ENCODE data around the gene PLCB1. TPM values are rescaled to one million over a fixed set of nuclear protein-coding genes. Genes with fewer than 3 reads are reported as not detected.
"Not testable (repeated sequence)": the region's sequence is repeated elsewhere in the genome, so short reads cannot be mapped to it uniquely, and the experiment has no call there.

PLCB1 gene
- polyA plus RNA-seq, result 10 to 100 TPM; 11.0 to 20.4 (median 12.6) TPM

GRCh38 chr20:8131598-8132483, at the start of gene PLCB1:
TSS of gene PLCB1 (plus strand) at chr20:8132266. CDS start at chr20:8132652, 386 bp downstream.
- H3K9me3 Mint-ChIP-seq, result no peaks in the 10 kb centered on the region
- DNase-seq, result peak; percentile 84 to 89 (median 88)
- H3K4me1 Mint-ChIP-seq, result peaks cover 37 to 42% of the 10 kb centered on the region in 2 donors
- H3K4me3 Mint-ChIP-seq, result peak within 1 kb of the TSS; percentile 89 to 95 (median 93)
- peaks cover 0 to 10% (median 7%) of the 10 kb centered on the region in 3 donors for H3K27me3 Mint-ChIP-seq (ENCODE audit: low read depth in 3 of 3)
- no peaks in the 10 kb centered on the region for H3K36me3 Mint-ChIP-seq
- peak within 1 kb of the TSS in 5 of 6 donors; percentile 3 to 62 (median 59) for H3K27ac Mint-ChIP-seq

- peaks cover 2 to 8% (median 2%) of the 10 kb centered on the region in 3 donors for H3K27me3 Mint-ChIP-seq (ENCODE audit: low read depth in 3 of 3)
- no peak overlapping the region for H3K4me3 Mint-ChIP-seq
- no peak overlapping the region for H3K27ac Mint-ChIP-seq
- DNase-seq, result no peak
- H3K36me3 Mint-ChIP-seq, result no peaks in the 10 kb centered on the region
- no peaks in the 10 kb centered on the region for H3K4me1 Mint-ChIP-seq
- H3K9me3 Mint-ChIP-seq, result peaks cover 0 to 1% (median 0%) of the 10 kb centered on the region in 6 donors
Measured at GRCh38 chr20:8082989-8083388, 49.1 kb upstream of the PLCB1 start.

- Mint-ChIP-seq H3K4me3 (no peak overlapping the region), H3K27ac (no peak overlapping the region), H3K4me1 (no peaks in the 10 kb centered on the region), H3K9me3 (no peaks in the 10 kb centered on the region), H3K36me3 (no peaks in the 10 kb centered on the region), H3K27me3 (ENCODE audit: low read depth in 3 of 3) (peaks cover 2 to 21% (median 15%) of the 10 kb centered on the region in 3 donors)
- DNase-seq, result no peak
Measured at GRCh38 chr20:8089668-8090067, 42.4 kb upstream of the PLCB1 start.

GRCh38 chr20:8094415-8094818, 37.6 kb upstream of the PLCB1 start:
- H3K27me3 Mint-ChIP-seq (ENCODE audit: low read depth in 3 of 3), result peaks cover 0 to 18% (median 3%) of the 10 kb centered on the region in 3 donors
- no peak for DNase-seq

GRCh38 chr20:8094850-8095249, 37.2 kb upstream of the PLCB1 start:
- no peak overlapping the region for H3K27ac Mint-ChIP-seq
- peaks cover under 1 to 14% (median 2%) of the 10 kb centered on the region in 3 donors for H3K27me3 Mint-ChIP-seq (ENCODE audit: low read depth in 3 of 3)

More at GRCh38 chr20:8094415-8094818, 37.6 kb upstream of the PLCB1 start:
- Mint-ChIP-seq H3K4me3 (no peak overlapping the region), H3K27ac (no peak overlapping the region), H3K4me1 (no peaks in the 10 kb centered on the region), H3K36me3 (no peaks in the 10 kb centered on the region), H3K9me3 (no peaks in the 10 kb centered on the region)

GRCh38 chr20:8095648-8096572, 36.2 kb upstream of the PLCB1 start:
- H3K4me3 Mint-ChIP-seq, result no peak overlapping the region
- no peak for DNase-seq
- no peaks in the 10 kb centered on the region for H3K4me1 Mint-ChIP-seq
- no peak overlapping the region for H3K27ac Mint-ChIP-seq
- no peaks in the 10 kb centered on the region for H3K36me3 Mint-ChIP-seq
- peaks cover 0 to 11% (median 2%) of the 10 kb centered on the region in 3 donors for H3K27me3 Mint-ChIP-seq (ENCODE audit: low read depth in 3 of 3)
- peaks cover 0 to 2% (median 0%) of the 10 kb centered on the region in 6 donors for H3K9me3 Mint-ChIP-seq

More at GRCh38 chr20:8094850-8095249, 37.2 kb upstream of the PLCB1 start:
- Mint-ChIP-seq H3K36me3 (no peaks in the 10 kb centered on the region), H3K4me3 (no peak overlapping the region), H3K9me3 (no peaks in the 10 kb centered on the region), H3K4me1 (no peaks in the 10 kb centered on the region)
- DNase-seq, result no peak

- H3K36me3 Mint-ChIP-seq, result no peaks in the 10 kb centered on the region
- peaks cover 0 to 2% (median 0%) of the 10 kb centered on the region in 6 donors for H3K9me3 Mint-ChIP-seq
- no peak overlapping the region for H3K27ac Mint-ChIP-seq
- DNase-seq, result no peak
- no peak overlapping the region for H3K4me3 Mint-ChIP-seq
- peaks cover 0 to 8% (median 2%) of the 10 kb centered on the region in 3 donors for H3K27me3 Mint-ChIP-seq (ENCODE audit: low read depth in 3 of 3)
- no peaks in the 10 kb centered on the region for H3K4me1 Mint-ChIP-seq
Measured at GRCh38 chr20:8097307-8097706, 34.8 kb upstream of the PLCB1 start.

- Mint-ChIP-seq H3K4me3 (no peak overlapping the region), H3K27me3 (ENCODE audit: low read depth in 3 of 3) (peaks cover 0 to 7% (median 2%) of the 10 kb centered on the region in 3 donors), H3K36me3 (peaks cover 0 to 15% (median 4%) of the 10 kb centered on the region in 3 donors), H3K4me1 (no peaks in the 10 kb centered on the region), H3K27ac (no peak overlapping the region), H3K9me3 (peaks cover 3 to 33% (median 20%) of the 10 kb centered on the region in 6 donors)
- no peak for DNase-seq
Measured at GRCh38 chr20:8104252-8104651, 27.8 kb upstream of the PLCB1 start.

GRCh38 chr20:8114612-8115011, 17.5 kb upstream of the PLCB1 start:
- DNase-seq; H3K27ac Mint-ChIP-seq; H3K9me3 Mint-ChIP-seq; H3K27me3 Mint-ChIP-seq (ENCODE audit: low read depth in 3 of 3); H3K36me3 Mint-ChIP-seq; H3K4me1 Mint-ChIP-seq: not testable (repeated sequence)
- peak overlapping the region in 1 of 5 donors; percentile 29 for H3K4me3 Mint-ChIP-seq

GRCh38 chr20:8115436-8115835, 16.6 kb upstream of the PLCB1 start:
- no peaks in the 10 kb centered on the region for H3K9me3 Mint-ChIP-seq
- no peaks in the 10 kb centered on the region for H3K36me3 Mint-ChIP-seq
- peaks cover 2 to 12% (median 2%) of the 10 kb centered on the region in 3 donors for H3K27me3 Mint-ChIP-seq (ENCODE audit: low read depth in 3 of 3)
- no peak for DNase-seq
- no peaks in the 10 kb centered on the region for H3K4me1 Mint-ChIP-seq
- H3K4me3 Mint-ChIP-seq, result no peak overlapping the region
- H3K27ac Mint-ChIP-seq, result no peak overlapping the region

- Mint-ChIP-seq H3K9me3 (no peaks in the 10 kb centered on the region), H3K4me3 (no peak overlapping the region), H3K4me1 (no peaks in the 10 kb centered on the region), H3K36me3 (no peaks in the 10 kb centered on the region), H3K27me3 (ENCODE audit: low read depth in 3 of 3) (peaks cover 2 to 17% (median 2%) of the 10 kb centered on the region in 3 donors), H3K27ac (no peak overlapping the region)
- DNase-seq, result no peak
Measured at GRCh38 chr20:8116067-8116811, 15.8 kb upstream of the PLCB1 start.

GRCh38 chr20:8117636-8118035, 14.4 kb upstream of the PLCB1 start:
- DNase-seq, result no peak
- Mint-ChIP-seq H3K27me3 (ENCODE audit: low read depth in 3 of 3) (peaks cover 2 to 16% (median 3%) of the 10 kb centered on the region in 3 donors), H3K27ac (no peak overlapping the region), H3K4me3 (no peak overlapping the region), H3K9me3 (no peaks in the 10 kb centered on the region), H3K36me3 (no peaks in the 10 kb centered on the region), H3K4me1 (no peaks in the 10 kb centered on the region)

GRCh38 chr20:8118039-8118438, 14.0 kb upstream of the PLCB1 start:
- H3K36me3 Mint-ChIP-seq, result no peaks in the 10 kb centered on the region
- no peak overlapping the region for H3K4me3 Mint-ChIP-seq
- H3K27me3 Mint-ChIP-seq (ENCODE audit: low read depth in 3 of 3), result peaks cover 2 to 15% (median 3%) of the 10 kb centered on the region in 3 donors
- no peaks in the 10 kb centered on the region for H3K4me1 Mint-ChIP-seq
- DNase-seq, result no peak
- H3K9me3 Mint-ChIP-seq, result no peaks in the 10 kb centered on the region
- H3K27ac Mint-ChIP-seq, result no peak overlapping the region
